Right atrium auricular region (tissue), 2 donors: Measurements from ENCODE around the gene SLC37A3. TPM values are rescaled to one million over a fixed set of nuclear protein-coding genes. Genes with fewer than 3 reads are reported as not detected.

Source experiments
- DNase-seq: peaks from one replicate; pipeline ENCODE4 v3.0.0-alpha.2; 2019; ENCODE audit warnings: low spot score
- H3K27ac ChIP-seq, 2 donors: fragments of 200-600 bp; sonication (generic); 1 replicate in 1 of 2; 2 replicates in 1 of 2; pipeline ENCODE4 v1.5.1; 2016 to 2019
- H3K27me3 ChIP-seq, 2 donors: fragments of 200-600 bp; sonication (generic); one replicate each; pipeline versions ENCODE4 v1.5.1 to v1.6.0; 2017 to 2019
- H3K36me3 ChIP-seq: fragments of 200-600 bp; sonication (generic); one replicate; pipeline ENCODE4 v1.5.1; 2016
- H3K4me1 ChIP-seq, 2 donors: fragments of 200-600 bp; sonication (generic); one replicate each; pipeline versions ENCODE4 v1.5.1 to v1.6.0; 2017 to 2019
- H3K4me3 ChIP-seq, 2 donors: fragments of 200-600 bp; sonication (generic); 1 replicate in 1 of 2; 2 replicates in 1 of 2; pipeline ENCODE4 v1.5.1; 2017 to 2019; ENCODE audit warnings: mild to moderate bottlenecking in 1 of 2, moderate library complexity in 1 of 2
- H3K9me3 ChIP-seq, 2 donors: fragments of 200-600 bp; sonication (generic); one replicate each; pipeline ENCODE4 v1.5.1; 2019
- total RNA-seq, 2 donors: library from RNA; depleted of rRNA; stranded (reverse); fragments of >200 nt; gene quantifications; one replicate each; pipeline ENCODE4 v1.1.0, GENCODE V29; 2016
- TF ChIP-seq, protein P1 (sequence below), 2 donors: fragments of 200-600 bp; sonication (generic); IDR thresholded peaks; one replicate each; pipeline ENCODE4 v1.5.1; 2019; ENCODE audit warnings: antibody characterized with exemption in 2 of 2

SLC37A3 gene
- total RNA-seq, 2 donors from 2014 or later: 20.1 to 26.6 TPM

DNA sequence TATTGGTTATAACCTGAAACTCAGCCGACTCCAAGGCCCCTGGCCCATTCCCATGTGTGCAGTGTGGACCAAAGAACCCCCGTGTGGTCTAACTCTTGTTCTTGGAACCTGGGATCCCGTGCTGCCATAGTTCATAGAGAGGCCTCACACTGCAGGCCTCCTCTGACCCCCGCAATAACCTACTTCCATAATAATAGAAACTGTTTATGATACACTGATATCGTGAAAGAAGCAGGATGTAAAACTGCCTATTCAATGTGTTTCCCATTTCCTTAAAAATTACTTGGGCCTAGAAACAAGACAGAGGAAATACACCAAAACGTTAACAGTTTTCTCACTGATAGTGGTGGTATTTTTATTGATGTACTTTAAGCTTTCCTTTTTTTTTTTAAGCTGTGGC, 112.4 kb downstream of the SLC37A3 start:
- TF ChIP-seq, protein P1, sequence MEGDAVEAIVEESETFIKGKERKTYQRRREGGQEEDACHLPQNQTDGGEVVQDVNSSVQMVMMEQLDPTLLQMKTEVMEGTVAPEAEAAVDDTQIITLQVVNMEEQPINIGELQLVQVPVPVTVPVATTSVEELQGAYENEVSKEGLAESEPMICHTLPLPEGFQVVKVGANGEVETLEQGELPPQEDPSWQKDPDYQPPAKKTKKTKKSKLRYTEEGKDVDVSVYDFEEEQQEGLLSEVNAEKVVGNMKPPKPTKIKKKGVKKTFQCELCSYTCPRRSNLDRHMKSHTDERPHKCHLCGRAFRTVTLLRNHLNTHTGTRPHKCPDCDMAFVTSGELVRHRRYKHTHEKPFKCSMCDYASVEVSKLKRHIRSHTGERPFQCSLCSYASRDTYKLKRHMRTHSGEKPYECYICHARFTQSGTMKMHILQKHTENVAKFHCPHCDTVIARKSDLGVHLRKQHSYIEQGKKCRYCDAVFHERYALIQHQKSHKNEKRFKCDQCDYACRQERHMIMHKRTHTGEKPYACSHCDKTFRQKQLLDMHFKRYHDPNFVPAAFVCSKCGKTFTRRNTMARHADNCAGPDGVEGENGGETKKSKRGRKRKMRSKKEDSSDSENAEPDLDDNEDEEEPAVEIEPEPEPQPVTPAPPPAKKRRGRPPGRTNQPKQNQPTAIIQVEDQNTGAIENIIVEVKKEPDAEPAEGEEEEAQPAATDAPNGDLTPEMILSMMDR (IDR thresholded peaks at IDR 0.05): no peak
- no peaks in the 10 kb centered on the region for H3K27me3 ChIP-seq
- H3K9me3 ChIP-seq: no peaks in the 10 kb centered on the region
- no peak overlapping the region for H3K27ac ChIP-seq
- no peak overlapping the region for H3K4me3 ChIP-seq
- no peak for DNase-seq
- no peaks in the 10 kb centered on the region for H3K36me3 ChIP-seq
- H3K4me1 ChIP-seq: no peaks in the 10 kb centered on the region

DNA sequence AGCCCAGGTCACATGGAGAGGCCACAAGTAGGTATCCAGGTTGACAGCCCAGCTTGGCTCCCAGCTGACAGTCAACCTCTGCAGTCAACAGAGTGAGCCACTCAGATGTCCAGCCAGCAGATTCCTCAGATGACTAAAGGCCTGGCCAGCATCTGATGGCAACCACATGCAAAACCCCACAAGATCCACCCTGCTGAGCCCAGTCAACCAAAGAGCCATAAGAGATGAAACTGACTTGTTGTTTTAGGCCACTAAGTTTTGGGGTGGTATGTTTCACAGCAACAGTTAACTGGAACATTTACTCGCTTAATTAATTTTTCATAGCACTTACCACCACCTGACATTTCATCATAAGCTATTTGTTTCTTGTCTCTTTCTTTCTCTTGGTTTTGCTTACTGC, 114.3 kb downstream of the SLC37A3 start:
- no peak overlapping the region for H3K27ac ChIP-seq
- no peaks in the 10 kb centered on the region for H3K9me3 ChIP-seq
- no peaks in the 10 kb centered on the region for H3K4me1 ChIP-seq
- H3K36me3 ChIP-seq: no peaks in the 10 kb centered on the region
- H3K27me3 ChIP-seq: no peaks in the 10 kb centered on the region
- no peak for DNase-seq
- no peak overlapping the region for H3K4me3 ChIP-seq
- TF ChIP-seq, protein P1 (IDR thresholded peaks at IDR 0.05): no peak

Other genes with a start within 250 kb of the SLC37A3 start
- gene KDM7A, start 221.5 kb downstream of the SLC37A3 start, total RNA-seq: 10 to 100 TPM; 12.8 to 15.4 TPM
- not detected for gene RAB19, start 5.5 kb upstream of the SLC37A3 start, total RNA-seq
- gene MKRN1, start 81.0 kb upstream of the SLC37A3 start, total RNA-seq: 10 to 100 TPM; 65.9 to 67.2 TPM
- gene DENND2A, start 242.3 kb upstream of the SLC37A3 start, total RNA-seq: 10 to 100 TPM in 1 of 2 donors, 1 to 10 TPM in 1; 9.2 to 10.5 TPM